Myocyte (in vitro differentiated cells): ENCODE data around the gene PSMA2. TPM values are rescaled to one million over a fixed set of nuclear protein-coding genes. Genes with fewer than 3 reads are reported as not detected.
"Not testable (repeated sequence)": the region's sequence is repeated elsewhere in the genome, so short reads cannot be mapped to it uniquely, and the experiment has no call there.

Source experiments
- DNase-seq: peaks from one replicate; pipeline ENCODE4 v3.0.0-alpha.2; 2012; ENCODE audit warnings: low read depth
- total RNA-seq: library from RNA; depleted of rRNA; stranded (reverse); fragments of >200 nt; gene quantifications from 2 replicates; pipeline ENCODE4 v1.2.3, GENCODE V29; 2014

The PSMA2 gene
- total RNA-seq, 1 donor from 2014 or later, result 145 TPM

DNA sequence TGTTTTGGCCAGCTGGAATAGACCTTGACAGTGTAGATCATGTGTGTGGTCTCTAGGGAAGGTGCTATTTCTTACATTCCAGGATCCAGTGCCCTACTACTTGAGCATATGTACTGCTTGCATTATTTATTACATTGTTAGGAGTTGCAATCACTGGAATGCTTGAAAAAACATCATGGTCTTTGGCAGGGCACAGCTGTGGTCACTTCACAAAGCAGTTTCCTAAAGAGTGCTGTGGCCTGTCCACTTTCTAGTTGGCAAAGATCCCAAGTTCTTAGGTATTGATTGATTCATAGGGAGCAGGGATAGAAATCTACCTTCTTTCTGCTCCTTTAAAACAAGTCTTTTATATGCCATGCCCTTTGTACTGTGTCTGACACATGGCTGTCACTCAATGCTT is 24.7 kb downstream of the PSMA2 start:
- DNase-seq, result no peak

DNA sequence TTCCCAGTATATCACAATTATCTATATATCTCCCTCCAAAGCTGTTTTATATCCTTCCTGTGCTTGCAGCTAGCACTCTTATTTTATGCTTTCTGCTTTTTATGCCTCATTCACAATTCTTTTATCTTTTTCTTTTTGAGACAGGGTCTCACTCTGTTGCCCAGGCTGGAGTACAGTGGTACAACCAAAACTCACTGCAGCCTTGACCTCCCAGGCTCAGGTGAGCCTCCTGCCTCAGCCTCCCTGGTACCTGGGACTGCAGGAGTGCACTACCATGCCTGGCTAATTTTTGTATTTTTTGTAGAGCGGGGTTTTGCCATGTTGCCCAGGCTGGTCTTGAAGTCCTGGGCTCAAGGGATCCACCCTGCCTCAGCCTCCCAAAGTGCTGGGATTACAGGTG is 25.8 kb downstream of the PSMA2 start:
- DNase-seq, result no peak

DNA sequence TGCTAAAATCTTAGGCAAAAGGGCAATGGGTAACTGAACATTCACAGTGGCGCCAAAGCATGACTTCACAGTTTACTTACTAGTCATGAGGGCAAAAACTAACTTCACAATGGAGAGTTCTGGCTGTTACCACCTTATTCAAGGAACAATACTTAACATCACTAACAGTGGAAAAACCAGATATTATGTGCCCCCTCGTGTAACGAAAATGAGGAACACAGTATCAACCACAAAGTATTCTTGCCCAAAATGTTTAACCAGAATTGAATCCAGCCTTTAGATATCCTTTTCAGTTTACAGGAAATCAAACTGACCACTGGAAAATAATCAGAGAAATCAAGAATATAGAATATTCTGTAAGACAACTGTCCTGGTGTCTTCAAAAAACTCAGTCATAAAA is 29.6 kb downstream of the PSMA2 start:
- DNase-seq, result no peak

- DNase-seq, result no peak
Observed at GRCh38 chr7:42900842-42901241, 31.1 kb downstream of the PSMA2 start.

GRCh38 chr7:42893346-42894240 is 38.4 kb downstream of the PSMA2 start:
- DNase-seq, result peak; percentile 46

- no peak for DNase-seq
Observed at GRCh38 chr7:42886893-42887505, 45.0 kb downstream of the PSMA2 start.

DNA sequence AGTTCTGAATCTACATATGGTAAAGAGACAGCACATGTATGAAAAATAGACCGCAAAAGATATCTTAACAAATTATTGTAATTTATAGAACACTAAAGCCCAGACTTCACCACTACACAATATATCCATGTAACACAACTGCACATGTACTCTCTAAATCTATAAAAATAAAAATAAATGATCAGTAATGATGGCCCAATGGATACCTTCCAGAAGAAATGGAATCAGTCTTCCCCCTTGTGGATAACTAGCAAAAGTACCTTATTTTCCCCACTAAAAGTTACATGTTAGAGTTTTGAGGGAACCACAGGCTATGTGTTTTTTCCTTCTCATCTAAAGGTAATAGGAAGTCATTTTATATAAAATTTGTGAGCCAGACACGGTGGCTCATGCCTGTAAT is 45.8 kb downstream of the PSMA2 start:
- DNase-seq, result no peak

DNA sequence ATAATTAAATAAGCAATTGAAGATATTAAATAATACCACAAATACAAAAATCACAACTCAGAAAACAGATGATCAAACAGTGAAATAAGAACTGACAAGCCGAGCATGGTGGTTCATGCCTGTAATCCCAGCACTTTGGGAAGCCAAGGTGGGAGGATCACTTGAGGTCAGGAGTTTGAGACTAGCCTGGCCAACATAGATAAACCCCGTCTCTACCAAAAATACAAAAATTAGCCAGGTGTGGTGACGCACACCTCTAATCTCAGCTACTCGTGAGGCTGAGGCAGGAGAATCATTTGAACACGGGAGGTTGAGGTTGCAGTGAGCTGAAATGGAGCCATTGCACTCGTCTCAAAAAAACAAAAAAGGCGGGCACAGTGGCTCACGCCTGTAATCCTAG is 46.8 kb downstream of the PSMA2 start:
- DNase-seq, result not testable (repeated sequence)

DNA sequence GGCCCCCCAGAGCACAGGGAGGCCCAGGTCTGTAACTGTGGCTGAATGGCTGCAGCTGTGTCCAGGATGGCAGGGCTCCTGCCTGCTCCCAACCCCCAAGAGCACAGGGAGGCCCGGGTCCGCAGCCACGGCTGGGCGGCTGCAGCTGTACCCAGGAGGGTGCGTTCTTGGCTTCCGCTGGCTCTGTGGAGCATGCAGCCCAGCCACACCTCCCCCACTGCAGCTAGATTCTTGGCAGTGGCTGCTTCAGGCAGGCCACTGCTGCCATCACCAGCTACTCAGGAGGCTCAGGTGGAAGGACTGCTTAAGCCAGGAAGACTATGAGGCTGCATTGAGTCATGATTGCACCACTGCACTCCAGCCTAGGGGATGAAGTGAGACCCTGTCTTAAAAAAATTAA is 48.0 kb downstream of the PSMA2 start:
- no peak for DNase-seq

- no peak for DNase-seq
Observed at GRCh38 chr7:42880392-42880791, 51.6 kb downstream of the PSMA2 start.

GRCh38 chr7:42878303-42878702 is 53.7 kb downstream of the PSMA2 start:
- no peak for DNase-seq

GRCh38 chr7:42877862-42878261 is 54.1 kb downstream of the PSMA2 start:
- no peak for DNase-seq

DNA sequence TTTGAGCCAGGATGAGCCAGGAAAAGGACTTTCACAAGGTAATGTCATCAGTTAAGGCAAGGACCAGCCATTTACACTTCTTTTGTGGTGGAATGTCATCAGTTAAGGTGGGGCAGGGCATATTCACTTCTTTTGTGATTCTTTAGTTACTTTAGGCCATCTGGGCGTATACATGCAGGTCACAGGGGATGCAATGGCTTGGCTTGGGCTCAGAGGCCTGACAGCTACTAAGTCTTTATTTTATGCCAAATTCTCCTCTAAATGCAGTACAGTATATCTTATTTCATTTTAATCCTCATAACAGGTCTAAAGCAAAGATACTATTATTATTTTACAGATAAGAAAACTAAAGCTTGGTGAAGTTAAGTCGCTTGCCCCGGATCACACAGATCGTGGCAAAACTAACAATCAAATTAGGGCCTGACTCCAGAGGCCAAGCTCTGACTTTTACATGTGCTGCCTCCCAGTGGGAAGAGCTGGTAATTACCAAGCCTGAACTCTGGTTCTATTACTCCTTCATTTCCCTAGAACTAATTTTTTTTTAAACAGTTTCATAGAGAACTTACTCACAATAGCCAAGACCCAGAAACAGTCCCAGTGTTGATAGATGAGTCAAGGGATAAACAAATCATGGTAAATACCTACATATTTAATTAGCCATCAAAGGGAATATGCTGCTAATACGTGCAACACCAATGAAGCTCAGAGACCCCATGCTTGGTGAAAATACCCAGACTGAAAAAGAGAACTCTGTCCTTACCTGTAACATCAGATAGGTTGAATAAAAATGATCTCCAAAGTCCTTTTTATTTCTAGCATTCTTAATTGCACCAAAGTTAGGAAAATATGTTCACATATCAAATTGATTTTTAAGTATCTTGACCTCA is 55.5 kb downstream of the PSMA2 start:
- DNase-seq, result peak; percentile 79

DNA sequence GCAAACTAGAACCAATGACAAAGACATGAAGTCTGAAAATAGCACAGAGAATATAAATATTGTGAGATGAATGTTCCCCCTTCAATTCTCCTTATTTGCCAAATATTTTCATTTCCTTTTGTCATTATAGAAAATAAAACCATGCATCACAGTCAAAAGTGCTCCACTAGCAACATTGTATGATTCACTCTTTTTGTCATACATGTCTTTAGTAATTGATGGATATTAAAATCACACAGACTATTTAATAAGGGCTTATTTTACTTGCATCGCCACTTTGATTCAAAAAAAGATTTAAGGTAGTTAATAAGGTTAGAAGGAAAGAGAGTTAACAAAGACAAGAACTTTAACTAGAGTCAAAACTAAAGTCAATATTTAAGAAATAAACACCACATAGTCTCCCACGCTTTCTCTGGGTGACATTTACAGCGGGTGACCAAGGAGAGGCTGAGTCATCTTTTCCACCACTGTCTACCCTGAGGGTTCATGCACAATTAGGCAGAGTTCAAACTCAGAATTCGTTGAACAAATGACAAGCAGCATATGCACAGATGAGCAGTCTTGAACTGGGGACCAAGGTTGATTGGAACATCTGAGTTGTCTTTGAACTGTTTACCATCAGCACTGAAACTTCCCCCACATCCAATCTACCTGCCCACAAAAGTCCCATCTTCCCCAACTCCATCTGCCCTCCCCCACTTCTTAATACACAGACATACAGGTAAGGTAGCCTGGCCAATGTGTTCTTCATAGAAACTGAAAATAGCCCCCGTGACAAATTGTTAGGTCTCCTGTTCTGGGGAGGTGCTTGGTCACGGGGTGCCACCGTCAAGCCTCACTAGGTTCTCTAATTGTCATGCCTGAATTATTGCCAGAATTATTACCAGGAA is 62.6 kb downstream of the PSMA2 start:
- DNase-seq, result no peak

DNA sequence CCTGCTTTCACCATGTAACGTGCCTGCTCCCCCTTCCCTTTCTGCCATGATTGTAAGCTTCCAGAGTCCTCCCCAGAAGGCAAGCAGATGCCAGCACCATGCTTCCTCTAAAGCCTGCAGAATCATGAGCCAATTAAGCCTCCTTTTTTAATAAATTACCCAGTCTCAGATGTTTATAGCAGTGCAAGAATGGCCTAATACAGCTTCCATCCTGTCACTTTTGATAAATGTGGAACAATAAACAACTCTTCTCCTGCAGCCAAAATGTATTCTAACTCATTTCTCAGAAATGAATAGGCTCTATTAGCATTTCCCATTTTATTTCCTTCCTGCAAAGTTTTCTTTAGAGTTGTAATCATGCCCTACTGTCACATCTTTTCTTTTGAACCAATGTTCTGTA is 63.5 kb downstream of the PSMA2 start:
- DNase-seq, result no peak

Other genes with a start within 250 kb of the PSMA2 start
- gene C7orf25, start 20.1 kb downstream of the PSMA2 start, total RNA-seq, result 15.1 and 26.1 TPM in 2 replicates
- 85.2 and 89.7 TPM in 2 replicates for gene MRPL32, start 202 bp upstream of the PSMA2 start, total RNA-seq
- gene HECW1, start 180.5 kb upstream of the PSMA2 start, total RNA-seq, result not detected in 2 replicates